ENCODE results near the gene WSB2.

- TF ChIP-seq, protein P1, sequence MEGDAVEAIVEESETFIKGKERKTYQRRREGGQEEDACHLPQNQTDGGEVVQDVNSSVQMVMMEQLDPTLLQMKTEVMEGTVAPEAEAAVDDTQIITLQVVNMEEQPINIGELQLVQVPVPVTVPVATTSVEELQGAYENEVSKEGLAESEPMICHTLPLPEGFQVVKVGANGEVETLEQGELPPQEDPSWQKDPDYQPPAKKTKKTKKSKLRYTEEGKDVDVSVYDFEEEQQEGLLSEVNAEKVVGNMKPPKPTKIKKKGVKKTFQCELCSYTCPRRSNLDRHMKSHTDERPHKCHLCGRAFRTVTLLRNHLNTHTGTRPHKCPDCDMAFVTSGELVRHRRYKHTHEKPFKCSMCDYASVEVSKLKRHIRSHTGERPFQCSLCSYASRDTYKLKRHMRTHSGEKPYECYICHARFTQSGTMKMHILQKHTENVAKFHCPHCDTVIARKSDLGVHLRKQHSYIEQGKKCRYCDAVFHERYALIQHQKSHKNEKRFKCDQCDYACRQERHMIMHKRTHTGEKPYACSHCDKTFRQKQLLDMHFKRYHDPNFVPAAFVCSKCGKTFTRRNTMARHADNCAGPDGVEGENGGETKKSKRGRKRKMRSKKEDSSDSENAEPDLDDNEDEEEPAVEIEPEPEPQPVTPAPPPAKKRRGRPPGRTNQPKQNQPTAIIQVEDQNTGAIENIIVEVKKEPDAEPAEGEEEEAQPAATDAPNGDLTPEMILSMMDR (IDR thresholded peaks at IDR 0.05; ENCODE audit: low read length), result no peak
- TF ChIP-seq EZH2 (IDR thresholded peaks at IDR 0.05; ENCODE audit: borderline replicate concordance, low read length), result no peak
These were observed 45.7 kb downstream of the WSB2 start for GRCh38 chr12:118015306-118015705.
